MCF 10A (cell line): ENCODE data around the gene POLR2H. TPM values are rescaled to one million over a fixed set of nuclear protein-coding genes. Genes with fewer than 3 reads are reported as not detected.

Source experiments
- BruUV-seq: library from RNA; stranded (reverse); fragments of 400-500 nt; replicated peaks from 2 replicates; lab custom pipeline; 2021; lab: Mats Ljungman, UMichigan
- CTCF ChIA-PET: fragments of 300-600 bp; sonication (Branson Sonifier 250); formaldehyde crosslinking; extraction: SDS; loops from one replicate; lab custom pipeline; 2021; ENCODE audit warnings: antibody characterized with exemption, inconsistent platforms; lab: Yijun Ruan, JAX
- POLR2A ChIA-PET: fragments of 300-600, 350-650 bp; sonication (Branson Sonifier 250); formaldehyde crosslinking; extraction: SDS; loops from one replicate; lab custom pipeline; 2020; ENCODE audit warnings: antibody characterized with exemption, inconsistent platforms; lab: Yijun Ruan, JAX
- DNase-seq: peaks from one replicate; pipeline ENCODE4 v3.0.0-alpha.2; 2018; ENCODE audit not compliant: unreplicated experiment
- H3K27ac Mint-ChIP-seq: one replicate; pipeline ENCODE4 v1.8.0; 2022; ENCODE audit warnings: mild to moderate bottlenecking, low read depth, mixed read lengths; ENCODE audit not compliant: unreplicated experiment
- H3K27me3 Mint-ChIP-seq: one replicate; pipeline ENCODE4 v1.8.0; 2022; ENCODE audit warnings: mixed read lengths; ENCODE audit not compliant: insufficient read depth, unreplicated experiment
- H3K36me3 Mint-ChIP-seq: one replicate; pipeline ENCODE4 v1.8.0; 2022; ENCODE audit warnings: mild to moderate bottlenecking, moderate library complexity, mixed read lengths; ENCODE audit not compliant: insufficient read depth, unreplicated experiment
- H3K4me1 Mint-ChIP-seq: one replicate; pipeline ENCODE4 v1.8.0; 2022; ENCODE audit warnings: mixed read lengths; ENCODE audit not compliant: insufficient read depth, unreplicated experiment
- H3K4me3 Mint-ChIP-seq: one replicate; pipeline ENCODE4 v1.8.0; 2022; ENCODE audit warnings: mild to moderate bottlenecking, moderate library complexity, mixed read lengths; ENCODE audit not compliant: unreplicated experiment
- H3K9me3 Mint-ChIP-seq: one replicate; pipeline ENCODE4 v1.8.0; 2022; ENCODE audit warnings: mixed read lengths; ENCODE audit not compliant: unreplicated experiment
- CTCF ChIP-seq: fragments of 200-600 bp; IDR thresholded peaks from one replicate; pipeline ENCODE4 v1.8.0; 2022; ENCODE audit warnings: antibody characterized with exemption, mild to moderate bottlenecking; ENCODE audit not compliant: unreplicated experiment
- intact Hi-C: fragments of 100-400 bp; cut with micrococcal nuclease; formaldehyde crosslinking; loops from 2 replicates; pipeline ENCODE4 v1.14.1; 2022
- total RNA-seq: library from RNA; stranded (reverse); gene quantifications from 2 replicates; pipeline ENCODE4 v1.2.3, GENCODE V29; 2022

Gene POLR2H
- total RNA-seq, 1 experiment from 2014 or later = 91.5 TPM

DNA sequence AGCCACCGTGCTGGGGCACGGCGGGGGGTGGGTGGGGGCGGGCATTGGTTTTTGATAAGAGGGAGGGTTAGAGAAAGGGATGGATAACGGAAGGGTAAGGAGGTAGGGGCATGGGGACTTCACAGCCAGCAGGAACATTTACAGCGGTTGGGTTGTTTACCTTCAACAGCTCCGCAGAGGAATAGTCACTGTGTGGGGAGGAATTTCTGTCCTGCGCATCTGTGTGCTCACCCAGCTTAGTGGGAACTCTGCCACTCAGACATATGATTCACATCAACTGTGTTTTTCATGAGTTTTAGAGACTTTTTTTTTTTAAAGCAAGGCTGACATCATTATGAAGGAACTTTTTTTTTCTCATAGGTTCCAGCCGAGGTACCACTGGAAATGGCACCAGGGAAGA lies 37.9 kb downstream of the POLR2H start:
- DNase-seq = peak; percentile 23
- H3K4me3 Mint-ChIP-seq = no peak overlapping the region
- ChIA-PET CTCF (interaction anchor here (0.6 to 0.7 kb wide), 4 partner anchors 18 to 690 kb away, joined by 3 to 5 read pairs (median 3); no protein-coding TSS in a partner anchor), POLR2A (interaction anchor here (0.7 kb wide), 2 partner anchors 29 to 122 kb away, joined by 3 to 6 read pairs; no protein-coding TSS in a partner anchor)
- H3K4me1 Mint-ChIP-seq = no peaks in the 10 kb centered on the region
- no peak overlapping the region for H3K27ac Mint-ChIP-seq
- intact Hi-C loops = no loop called here
- H3K36me3 Mint-ChIP-seq = no peaks in the 10 kb centered on the region
- no peak for TF ChIP-seq CTCF
- BruUV-seq = no TSS peak
- H3K27me3 Mint-ChIP-seq = peaks cover 36% of the 10 kb centered on the region
- no peaks in the 10 kb centered on the region for H3K9me3 Mint-ChIP-seq

DNA sequence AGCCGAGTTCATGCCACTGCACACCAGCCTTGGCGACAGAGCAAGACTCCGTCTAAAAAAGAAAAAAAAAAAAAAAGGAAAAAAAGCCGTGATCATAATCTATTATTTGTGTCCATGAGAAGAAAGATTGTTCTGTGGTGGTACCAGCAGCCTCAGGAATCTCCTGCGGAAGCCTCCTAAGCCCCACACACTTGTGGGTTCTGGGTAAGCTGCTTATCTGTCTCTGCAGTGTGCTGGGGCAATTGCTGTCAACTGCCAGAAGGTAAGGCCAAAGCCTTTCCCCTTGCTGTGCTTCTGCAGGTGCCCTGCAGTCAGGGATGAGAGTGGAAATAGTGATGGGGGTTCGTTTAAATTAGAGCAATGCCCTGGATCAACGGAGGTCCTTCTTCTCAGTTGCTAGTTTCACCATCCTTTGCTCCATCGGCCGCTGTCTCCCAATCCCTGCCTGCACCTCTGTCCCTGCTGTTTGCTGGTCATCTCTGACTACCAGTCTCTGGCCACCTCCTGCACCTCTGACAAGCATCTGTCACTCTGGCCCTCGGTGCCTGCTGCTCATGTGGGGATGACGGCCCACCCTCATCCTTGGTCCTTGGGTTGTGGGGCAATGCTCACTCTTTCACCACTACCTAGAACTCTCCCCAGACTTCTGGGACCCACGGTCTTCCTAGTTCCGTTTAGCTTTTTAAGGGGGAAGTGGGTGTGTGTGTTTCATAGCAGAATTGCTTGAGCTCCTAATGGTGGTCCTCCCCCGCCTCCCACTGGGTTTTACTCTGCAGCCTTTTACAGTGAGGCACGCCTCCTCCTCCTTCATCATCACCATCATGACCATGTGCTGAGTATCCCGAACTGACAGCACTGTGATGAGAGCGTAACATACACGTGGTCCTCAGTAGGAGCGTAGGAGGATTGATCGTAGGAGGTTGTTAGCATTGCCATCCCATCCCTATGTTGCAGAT lies 43.8 kb downstream of the POLR2H start:
- Mint-ChIP-seq H3K27ac (no peak overlapping the region), H3K9me3 (no peaks in the 10 kb centered on the region), H3K4me1 (no peaks in the 10 kb centered on the region), H3K4me3 (no peak overlapping the region), H3K36me3 (no peaks in the 10 kb centered on the region), H3K27me3 (peaks cover 35% of the 10 kb centered on the region)
- no peak for TF ChIP-seq CTCF
- BruUV-seq = no TSS peak
- DNase-seq = no peak
- ChIA-PET CTCF (interaction anchor here (0.6 to 1.7 kb wide), 5 partner anchors 8 to 469 kb away, joined by 3 to 6 read pairs (median 4); no protein-coding TSS in a partner anchor), POLR2A (no interaction called here)
- intact Hi-C loops = no loop called here

GRCh38 chr3:184409331-184409926 lies 47.9 kb downstream of the POLR2H start:
- H3K9me3 Mint-ChIP-seq = no peaks in the 10 kb centered on the region
- no peak overlapping the region for H3K27ac Mint-ChIP-seq
- TF ChIP-seq CTCF = no peak
- ChIA-PET POLR2A (no interaction called here), CTCF (interaction anchor here (1.1 to 1.2 kb wide), 2 partner anchors 25 to 38 kb away, joined by 3 to 4 read pairs; no protein-coding TSS in a partner anchor)
- H3K27me3 Mint-ChIP-seq = no peaks in the 10 kb centered on the region
- intact Hi-C loops = no loop called here
- H3K36me3 Mint-ChIP-seq = no peaks in the 10 kb centered on the region
- BruUV-seq = no TSS peak
- DNase-seq = no peak
- H3K4me3 Mint-ChIP-seq = no peak overlapping the region
- no peaks in the 10 kb centered on the region for H3K4me1 Mint-ChIP-seq

DNA sequence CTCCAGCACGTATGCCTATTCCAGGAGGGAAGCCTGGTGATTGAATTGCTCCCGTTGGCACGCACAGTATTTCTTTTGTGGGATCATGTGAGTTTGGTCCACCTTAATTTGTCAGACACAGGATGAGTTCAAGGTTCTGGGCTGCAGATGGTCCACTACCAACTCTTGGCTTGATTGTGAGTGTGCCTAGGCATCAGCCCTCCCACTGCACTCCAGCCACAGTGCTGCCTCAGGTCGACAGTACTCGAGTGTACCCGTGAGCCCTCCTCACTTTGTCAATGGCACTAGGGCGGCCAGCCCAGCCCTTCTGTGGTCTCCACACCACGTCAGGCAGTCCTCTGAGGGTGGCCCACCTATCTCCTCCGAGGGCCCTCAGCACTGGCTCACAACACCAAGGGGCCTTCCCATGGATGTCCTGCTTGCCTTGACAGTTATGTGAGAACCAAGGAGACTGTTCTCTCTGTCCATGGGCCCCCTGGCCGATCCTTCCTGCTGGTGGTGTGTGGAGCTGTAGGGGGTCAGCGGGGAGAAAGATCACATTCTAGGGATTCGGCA lies 48.5 kb downstream of the POLR2H start:
- H3K4me3 Mint-ChIP-seq = no peak overlapping the region
- DNase-seq = no peak
- no TSS peak for BruUV-seq
- intact Hi-C loops = no loop called here
- no peaks in the 10 kb centered on the region for H3K36me3 Mint-ChIP-seq
- ChIA-PET POLR2A (no interaction called here), CTCF (interaction anchor here (1.1 to 1.2 kb wide), 2 partner anchors 25 to 38 kb away, joined by 3 to 4 read pairs; no protein-coding TSS in a partner anchor)
- no peaks in the 10 kb centered on the region for H3K9me3 Mint-ChIP-seq
- H3K27ac Mint-ChIP-seq = no peak overlapping the region
- H3K4me1 Mint-ChIP-seq = no peaks in the 10 kb centered on the region
- no peak for TF ChIP-seq CTCF
- no peaks in the 10 kb centered on the region for H3K27me3 Mint-ChIP-seq
